CD8-positive, alpha-beta memory T cell (primary cell): ENCODE measurements around the gene SPTBN2. TPM values are rescaled to one million over a fixed set of nuclear protein-coding genes. Genes with fewer than 3 reads are reported as not detected.
"Not testable (repeated sequence)": the region's sequence is repeated elsewhere in the genome, so short reads cannot be mapped to it uniquely, and the experiment has no call there.

Experiments
- CTCF ChIA-PET: fragments of 350-600 bp; sonication (Branson Sonifier 250); formaldehyde crosslinking; loops from one replicate; lab custom pipeline; 2021; ENCODE audit warnings: antibody characterized with exemption; lab: Charles Lee
- POLR2A ChIA-PET: fragments of 350-600 bp; sonication (Branson Sonifier 250); formaldehyde crosslinking; loops from one replicate; lab custom pipeline; 2021; ENCODE audit warnings: antibody characterized with exemption; lab: Charles Lee
- DNase-seq, 5 donors: peaks; one replicate each; pipeline versions ENCODE4 v3.0.0 to v3.0.0-alpha.2; 2020 to 2022; ENCODE audit warnings: mixed read lengths in 1 of 5
- H3K27ac ChIP-seq: one replicate; pipeline ENCODE4 v1.7.0; 2013; ENCODE audit warnings: low read depth, mild to moderate bottlenecking, low read length, moderate library complexity
- H3K27me3 ChIP-seq: 2 replicates; pipeline ENCODE4 v1.7.0; 2013; ENCODE audit warnings: low read length, mild to moderate bottlenecking; ENCODE audit not compliant: insufficient read depth, poor library complexity, severe bottlenecking
- H3K36me3 ChIP-seq: 2 replicates; pipeline ENCODE4 v1.7.0; 2013; ENCODE audit warnings: mild to moderate bottlenecking, low read length, moderate library complexity; ENCODE audit not compliant: insufficient read depth
- H3K4me1 ChIP-seq: 2 replicates; pipeline ENCODE4 v1.7.0; 2013; ENCODE audit warnings: mild to moderate bottlenecking, low read length, moderate library complexity; ENCODE audit not compliant: insufficient read depth
- H3K4me3 ChIP-seq: 2 replicates; pipeline ENCODE4 v1.7.0; 2013; ENCODE audit warnings: mild to moderate bottlenecking, low read length
- H3K9me3 ChIP-seq: 2 replicates; pipeline ENCODE4 v1.7.0; 2013; ENCODE audit warnings: mild to moderate bottlenecking, low read length
- H3K27ac Mint-ChIP-seq, 8 donors: one replicate each; pipeline ENCODE4 v1.8.0; 2020 to 2021; ENCODE audit warnings: mixed read lengths in 8 of 8, mild to moderate bottlenecking in 6 of 8, inconsistent platforms in 3 of 8, moderate library complexity in 3 of 8
- H3K27me3 Mint-ChIP-seq, 2 donors: one replicate each; pipeline ENCODE4 v1.8.0; 2020 to 2021; ENCODE audit warnings: mixed read lengths in 2 of 2, mild to moderate bottlenecking in 1 of 2, moderate library complexity in 1 of 2
- H3K36me3 Mint-ChIP-seq, 3 donors: one replicate each; pipeline ENCODE4 v1.8.0; 2020 to 2021; ENCODE audit warnings: mixed read lengths in 3 of 3, inconsistent platforms in 1 of 3, mild to moderate bottlenecking in 1 of 3
- H3K4me1 Mint-ChIP-seq, 3 donors: one replicate each; pipeline ENCODE4 v1.8.0; 2020 to 2021; ENCODE audit warnings: mixed read lengths in 3 of 3, inconsistent platforms in 1 of 3, mild to moderate bottlenecking in 1 of 3
- H3K4me3 Mint-ChIP-seq, 7 donors: one replicate each; pipeline ENCODE4 v1.8.0; 2020 to 2021; ENCODE audit warnings: mixed read lengths in 7 of 7, mild to moderate bottlenecking in 6 of 7, moderate library complexity in 4 of 7, inconsistent platforms in 2 of 7
- H3K9me3 Mint-ChIP-seq, 5 donors: one replicate each; pipeline ENCODE4 v1.8.0; 2020 to 2022; ENCODE audit warnings: mixed read lengths in 5 of 5, mild to moderate bottlenecking in 3 of 5, moderate library complexity in 2 of 5, inconsistent platforms in 1 of 5
- polyA plus RNA-seq: library from polyadenylated mRNA; unstranded; fragments of 300-500 nt; fragmentation: Illumina TruSeq; gene quantifications from one replicate; pipeline ENCODE4 v1.2.3, GENCODE V29; 2021
- total RNA-seq, 2 experiments: library from RNA; stranded (reverse); gene quantifications; one replicate each; pipeline ENCODE4 v1.2.3, GENCODE V29; 2021

SPTBN2 gene
- total and polyA plus RNA-seq, 3 experiments from 2014 or later: 0.81 to 0.84 TPM; not detected in 1

GRCh38 chr11:66729447-66729846, 431 bp upstream of the SPTBN2 start:
- H3K4me3 ChIP-seq: no peak overlapping the region
- H3K27me3 Mint-ChIP-seq: peaks cover 41 to 73% of the 10 kb centered on the region in 2 donors
- H3K4me1 Mint-ChIP-seq: peaks cover 15 to 20% (median 16%) of the 10 kb centered on the region in 3 donors
- POLR2A ChIA-PET: no interaction called here
- peak overlapping the region in 6 of 7 donors; percentile 75 to 93 (median 87) for H3K4me3 Mint-ChIP-seq
- CTCF ChIA-PET: no interaction called here
- peaks cover 7% of the 10 kb centered on the region for H3K4me1 ChIP-seq
- H3K27ac ChIP-seq: no peak overlapping the region
- no peak overlapping the region for H3K27ac Mint-ChIP-seq
- H3K36me3 ChIP-seq: no peaks in the 10 kb centered on the region
- no peaks in the 10 kb centered on the region for H3K9me3 ChIP-seq
- DNase-seq: no peak
- H3K9me3 Mint-ChIP-seq: peaks cover 0 to 2% (median 0%) of the 10 kb centered on the region in 5 donors
- peaks cover 35% of the 10 kb centered on the region for H3K27me3 ChIP-seq
- H3K36me3 Mint-ChIP-seq: no peaks in the 10 kb centered on the region

- peak overlapping the region; percentile 75 to 93 (median 83) for H3K4me3 Mint-ChIP-seq
- POLR2A ChIA-PET: no interaction called here
- H3K9me3 Mint-ChIP-seq: peaks cover 0 to 2% (median 0%) of the 10 kb centered on the region in 5 donors
- H3K27ac Mint-ChIP-seq: peak overlapping the region in 2 of 8 donors; percentile 55 to 58
- CTCF ChIA-PET: no interaction called here
- Histone ChIP-seq H3K27me3 (peaks cover 35% of the 10 kb centered on the region), H3K27ac (no peak overlapping the region), H3K4me3 (no peak overlapping the region), H3K36me3 (no peaks in the 10 kb centered on the region), H3K9me3 (no peaks in the 10 kb centered on the region), H3K4me1 (peaks cover 7% of the 10 kb centered on the region)
- DNase-seq: no peak
- H3K36me3 Mint-ChIP-seq: no peaks in the 10 kb centered on the region
- H3K27me3 Mint-ChIP-seq: peaks cover 39 to 73% of the 10 kb centered on the region in 2 donors
- peaks cover 15 to 20% (median 16%) of the 10 kb centered on the region in 3 donors for H3K4me1 Mint-ChIP-seq
Measured at GRCh38 chr11:66728038-66728692, 851 bp downstream of the SPTBN2 start.

- Histone ChIP-seq H3K4me1 (peaks cover 7% of the 10 kb centered on the region), H3K27ac (no peak overlapping the region), H3K27me3 (peaks cover 35% of the 10 kb centered on the region), H3K9me3 (no peaks in the 10 kb centered on the region), H3K4me3 (peak overlapping the region; percentile 17), H3K36me3 (no peaks in the 10 kb centered on the region)
- H3K27me3 Mint-ChIP-seq: peaks cover 35 to 73% of the 10 kb centered on the region in 2 donors
- ChIA-PET POLR2A (no interaction called here), CTCF (interaction anchor here (1.3 kb wide), 1 partner anchor 8 kb away, joined by 4 read pairs; no protein-coding TSS in a partner anchor)
- peak overlapping the region in 1 of 8 donors; percentile 4 for H3K27ac Mint-ChIP-seq
- peaks cover 0 to 2% (median 0%) of the 10 kb centered on the region in 5 donors for H3K9me3 Mint-ChIP-seq
- H3K4me3 Mint-ChIP-seq: peak overlapping the region; percentile 39 to 78 (median 63)
- H3K36me3 Mint-ChIP-seq: peaks cover 0 to 2% (median 0%) of the 10 kb centered on the region in 3 donors
- DNase-seq: peak in 3 of 5 donors; percentile 18 to 21 (median 18)
- H3K4me1 Mint-ChIP-seq: peaks cover 15 to 20% (median 16%) of the 10 kb centered on the region in 3 donors
Measured at GRCh38 chr11:66727282-66728037, 1.6 kb downstream of the SPTBN2 start.

GRCh38 chr11:66725647-66726046, 3.4 kb downstream of the SPTBN2 start:
- Mint-ChIP-seq H3K4me3 (peak overlapping the region in 1 of 7 donors; percentile 58), H3K9me3 (peaks cover 0 to 2% (median 0%) of the 10 kb centered on the region in 5 donors), H3K27me3 (peaks cover 42 to 70% of the 10 kb centered on the region in 2 donors), H3K36me3 (peaks cover 0 to 2% (median 0%) of the 10 kb centered on the region in 3 donors), H3K27ac (no peak overlapping the region), H3K4me1 (peaks cover 15 to 21% (median 16%) of the 10 kb centered on the region in 3 donors)
- no peak for DNase-seq
- Histone ChIP-seq H3K27ac (no peak overlapping the region), H3K27me3 (peaks cover 35% of the 10 kb centered on the region), H3K4me3 (no peak overlapping the region), H3K36me3 (no peaks in the 10 kb centered on the region), H3K4me1 (peaks cover 7% of the 10 kb centered on the region), H3K9me3 (no peaks in the 10 kb centered on the region)
- POLR2A ChIA-PET: no interaction called here
- CTCF ChIA-PET: no interaction called here

- no peak for DNase-seq
- Mint-ChIP-seq H3K27me3 (peaks cover 42 to 75% of the 10 kb centered on the region in 2 donors), H3K4me3 (no peak overlapping the region), H3K4me1 (peaks cover 16 to 26% (median 17%) of the 10 kb centered on the region in 3 donors), H3K9me3 (peaks cover 0 to 2% (median 0%) of the 10 kb centered on the region in 5 donors), H3K27ac (no peak overlapping the region), H3K36me3 (peaks cover 0 to 2% (median 0%) of the 10 kb centered on the region in 3 donors)
- peaks cover 7% of the 10 kb centered on the region for H3K4me1 ChIP-seq
- H3K36me3 ChIP-seq: no peaks in the 10 kb centered on the region
- peaks cover 35% of the 10 kb centered on the region for H3K27me3 ChIP-seq
- H3K27ac ChIP-seq: no peak overlapping the region
- H3K9me3 ChIP-seq: no peaks in the 10 kb centered on the region
- H3K4me3 ChIP-seq: no peak overlapping the region
- POLR2A ChIA-PET: no interaction called here
- CTCF ChIA-PET: no interaction called here
Measured at GRCh38 chr11:66725114-66725513, 3.9 kb downstream of the SPTBN2 start.

GRCh38 chr11:66724167-66724566, 4.8 kb downstream of the SPTBN2 start:
- H3K9me3 Mint-ChIP-seq, H3K36me3 ChIP-seq, H3K4me1 ChIP-seq, H3K4me3 Mint-ChIP-seq, H3K4me3 ChIP-seq, H3K36me3 Mint-ChIP-seq, H3K27ac Mint-ChIP-seq, H3K9me3 ChIP-seq, H3K27ac ChIP-seq, POLR2A ChIA-PET, DNase-seq: not testable (repeated sequence)
- H3K27me3 ChIP-seq: peaks cover 34% of the 10 kb centered on the region
- peaks cover 37 to 74% of the 10 kb centered on the region in 2 donors for H3K27me3 Mint-ChIP-seq
- CTCF ChIA-PET: interaction anchor here (1.2 to 1.3 kb wide), 2 partner anchors 9 to 30 kb away, joined by 3 read pairs; no protein-coding TSS in a partner anchor
- peaks cover 16 to 27% (median 19%) of the 10 kb centered on the region in 3 donors for H3K4me1 Mint-ChIP-seq

- Mint-ChIP-seq H3K4me3 (no peak overlapping the region), H3K27me3 (peaks cover 33 to 72% of the 10 kb centered on the region in 2 donors), H3K4me1 (peaks cover 13 to 23% (median 14%) of the 10 kb centered on the region in 3 donors), H3K36me3 (peaks cover 0 to 2% (median 0%) of the 10 kb centered on the region in 3 donors), H3K27ac (no peak overlapping the region), H3K9me3 (peaks cover 0 to 1% (median 0%) of the 10 kb centered on the region in 5 donors)
- Histone ChIP-seq H3K4me3 (no peak overlapping the region), H3K4me1 (peaks cover 7% of the 10 kb centered on the region), H3K27me3 (peaks cover 29% of the 10 kb centered on the region), H3K36me3 (no peaks in the 10 kb centered on the region), H3K9me3 (no peaks in the 10 kb centered on the region), H3K27ac (no peak overlapping the region)
- DNase-seq: peak in 1 of 5 donors; percentile 35
- POLR2A ChIA-PET: no interaction called here
- CTCF ChIA-PET: interaction anchor here (1.2 to 1.3 kb wide), 2 partner anchors 9 to 30 kb away, joined by 3 read pairs; no protein-coding TSS in a partner anchor
Measured at GRCh38 chr11:66723693-66724092, 5.3 kb downstream of the SPTBN2 start.
